ENCODE data around the gene DMD. TPM values are rescaled to one million over a fixed set of nuclear protein-coding genes. Genes with fewer than 3 reads are reported as not detected.

DMD gene
- polyA plus RNA-seq, 1 donor from 2014 or later, result 21.6 TPM

GRCh38 chrX:31591355-31591754, 1620.0 kb downstream of the DMD start:
- Histone ChIP-seq H3K9me3 (ENCODE audit: low read length) (no peaks in the 10 kb centered on the region), H3K9me2 (ENCODE audit: insufficient read depth, low read length) (no peaks in the 10 kb centered on the region), H3K79me2 (replicated peaks; ENCODE audit: insufficient read depth, low read length) (no peaks in the 10 kb centered on the region), H3K27me3 (ENCODE audit: insufficient read depth, low read depth, low read length) (no peaks in the 10 kb centered on the region), H3K36me3 (ENCODE audit: insufficient read depth, low read length) (no peaks in the 10 kb centered on the region), H3K4me3 (ENCODE audit: low read length) (no peak overlapping the region), H3K27ac (ENCODE audit: low read length) (no peak overlapping the region), H4K20me1 (ENCODE audit: insufficient read depth) (no peaks in the 10 kb centered on the region), H3K9ac (ENCODE audit: low read length) (no peak overlapping the region), H2AFZ (ENCODE audit: low read depth, low read length) (no peak overlapping the region), H3F3A (ENCODE audit: insufficient read depth, low read length, poor library complexity, severe bottlenecking) (no peaks in the 10 kb centered on the region), H3K4me2 (ENCODE audit: low read length) (no peak overlapping the region)
- TF ChIP-seq TAF1 (IDR thresholded peaks at IDR 0.05; ENCODE audit: low read depth) (no peak), SMC3 (conservative IDR thresholded peaks at IDR 0.05; ENCODE audit: poor library complexity) (no peak), EZH2 (IDR thresholded peaks at IDR 0.05; ENCODE audit: borderline replicate concordance, insufficient read depth, low read length, poor library complexity, severe bottlenecking) (no peak)

GRCh38 chrX:31590581-31591114, 1620.7 kb downstream of the DMD start:
- no peaks in the 10 kb centered on the region for H3K27me3 ChIP-seq (ENCODE audit: insufficient read depth, low read depth, low read length)
- H3K4me2 ChIP-seq (ENCODE audit: low read length), result no peak overlapping the region
- TF ChIP-seq MXI1 (conservative IDR thresholded peaks at IDR 0.05; ENCODE audit: poor library complexity, severe bottlenecking) (no peak), RAD21 (conservative IDR thresholded peaks at IDR 0.05) (no peak), REST (IDR thresholded peaks at IDR 0.05; ENCODE audit: borderline replicate concordance) (no peak), EP300 (conservative IDR thresholded peaks at IDR 0.05; ENCODE audit: poor library complexity, severe bottlenecking) (no peak), SMC3 (conservative IDR thresholded peaks at IDR 0.05; ENCODE audit: poor library complexity) (no peak), TAF1 (IDR thresholded peaks at IDR 0.05; ENCODE audit: low read depth) (no peak), EZH2 (IDR thresholded peaks at IDR 0.05; ENCODE audit: borderline replicate concordance, insufficient read depth, low read length, poor library complexity, severe bottlenecking) (no peak), POLR2AphosphoS5 (IDR thresholded peaks at IDR 0.05) (no peak), CTCF (IDR thresholded peaks at IDR 0.05; ENCODE audit: poor library complexity, severe bottlenecking) (no peak)
- H3K9me2 ChIP-seq (ENCODE audit: insufficient read depth, low read length), result no peaks in the 10 kb centered on the region
- H3K4me3 ChIP-seq (ENCODE audit: low read length), result no peak overlapping the region
- H4K20me1 ChIP-seq (ENCODE audit: insufficient read depth), result no peaks in the 10 kb centered on the region
- H3K36me3 ChIP-seq (ENCODE audit: insufficient read depth, low read length), result no peaks in the 10 kb centered on the region
- no peaks in the 10 kb centered on the region for H3F3A ChIP-seq (ENCODE audit: insufficient read depth, low read length, poor library complexity, severe bottlenecking)
- H3K9ac ChIP-seq (ENCODE audit: low read length), result no peak overlapping the region
- no peaks in the 10 kb centered on the region for H3K79me2 ChIP-seq (replicated peaks; ENCODE audit: insufficient read depth, low read length)
- H2AFZ ChIP-seq (ENCODE audit: low read depth, low read length), result no peak overlapping the region
- no peaks in the 10 kb centered on the region for H3K9me3 ChIP-seq (ENCODE audit: low read length)
- no peak overlapping the region for H3K27ac ChIP-seq (ENCODE audit: low read length)
